SW480 (cell line): ENCODE results near the gene VTI1A.
"Not testable (repeated sequence)": the region's sequence is repeated elsewhere in the genome, so short reads cannot be mapped to it uniquely, and the experiment has no call there.

Source experiments
- DNase-seq: peaks from one replicate; pipeline ENCODE4 v3.0.0-alpha.2; 2016; ENCODE audit warnings: low spot score

Gene VTI1A

GRCh38 chr10:112588225-112588990 lies 141.4 kb downstream of the VTI1A start:
- no peak for DNase-seq

GRCh38 chr10:112589081-112589480 lies 142.1 kb downstream of the VTI1A start:
- DNase-seq, result no peak

- DNase-seq, result not testable (repeated sequence)
These were observed 143.8 kb downstream of the VTI1A start for GRCh38 chr10:112590786-112591185.

GRCh38 chr10:112593023-112593422 lies 146.0 kb downstream of the VTI1A start:
- DNase-seq, result no peak

GRCh38 chr10:112601214-112602090 lies 154.4 kb downstream of the VTI1A start:
- no peak for DNase-seq

- no peak for DNase-seq
These were observed 156.0 kb downstream of the VTI1A start for GRCh38 chr10:112603062-112603461.

- no peak for DNase-seq
These were observed 158.0 kb downstream of the VTI1A start for GRCh38 chr10:112605063-112605462.

GRCh38 chr10:112607506-112607905 lies 160.5 kb downstream of the VTI1A start:
- no peak for DNase-seq

GRCh38 chr10:112613620-112614019 lies 166.6 kb downstream of the VTI1A start:
- no peak for DNase-seq

- no peak for DNase-seq
These were observed 167.1 kb downstream of the VTI1A start for GRCh38 chr10:112614072-112614471.

GRCh38 chr10:112614586-112614985 lies 167.6 kb downstream of the VTI1A start:
- no peak for DNase-seq

GRCh38 chr10:112615269-112615668 lies 168.3 kb downstream of the VTI1A start:
- no peak for DNase-seq

GRCh38 chr10:112616647-112617046 lies 169.6 kb downstream of the VTI1A start:
- DNase-seq, result no peak

- DNase-seq, result no peak
These were observed 171.8 kb downstream of the VTI1A start for GRCh38 chr10:112618814-112619213.

GRCh38 chr10:112619556-112619955 lies 172.5 kb downstream of the VTI1A start:
- no peak for DNase-seq

- DNase-seq, result no peak
These were observed 175.8 kb downstream of the VTI1A start for GRCh38 chr10:112622786-112623185.

GRCh38 chr10:112624546-112625048 lies 177.6 kb downstream of the VTI1A start:
- no peak for DNase-seq

GRCh38 chr10:112628951-112629609 lies 182.1 kb downstream of the VTI1A start:
- DNase-seq, result no peak

GRCh38 chr10:112631501-112632400 lies 184.7 kb downstream of the VTI1A start:
- no peak for DNase-seq

GRCh38 chr10:112634096-112634830 lies 187.2 kb downstream of the VTI1A start:
- DNase-seq, result no peak

GRCh38 chr10:112637901-112638300 lies 190.9 kb downstream of the VTI1A start:
- DNase-seq, result no peak
